ENCODE data around the gene ABHD14A.

ABHD14A gene

GRCh38 chr3:51958603-51959521 is 16.0 kb upstream of the ABHD14A start:
- no peak for DNase-seq

- no peak for DNase-seq
These were observed 15.2 kb upstream of the ABHD14A start for GRCh38 chr3:51959651-51960050.

- no peak for DNase-seq
These were observed 14.5 kb upstream of the ABHD14A start for GRCh38 chr3:51960386-51960785.

- no peak for DNase-seq
These were observed 13.9 kb upstream of the ABHD14A start for GRCh38 chr3:51961011-51961410.

GRCh38 chr3:51961602-51962569 is 13.0 kb upstream of the ABHD14A start:
- peak; percentile 81 for DNase-seq

- no peak for DNase-seq
These were observed 11.9 kb upstream of the ABHD14A start for GRCh38 chr3:51962854-51963530.

- DNase-seq: peak; percentile 84
These were observed 10.9 kb upstream of the ABHD14A start for GRCh38 chr3:51963951-51964451.

- no peak for DNase-seq
These were observed 10.3 kb upstream of the ABHD14A start for GRCh38 chr3:51964521-51964920.

- no peak for DNase-seq
These were observed 8.8 kb upstream of the ABHD14A start for GRCh38 chr3:51966016-51966415.

GRCh38 chr3:51966486-51966885 is 8.4 kb upstream of the ABHD14A start:
- no peak for DNase-seq

- DNase-seq: no peak
These were observed 7.9 kb upstream of the ABHD14A start for GRCh38 chr3:51966922-51967383.

- DNase-seq: no peak
These were observed 7.3 kb upstream of the ABHD14A start, which contains the start of gene PCBP4 for GRCh38 chr3:51967384-51968169. PCBP4 (minus strand) TSS chr3:51967454; CDS start chr3:51961240, 6,214 bp downstream.

GRCh38 chr3:51968170-51968775 is 6.6 kb upstream of the ABHD14A start:
- peak; percentile 66 for DNase-seq

GRCh38 chr3:51968883-51969678 is 5.8 kb upstream of the ABHD14A start:
- DNase-seq: no peak

GRCh38 chr3:51969841-51970240 is 5.0 kb upstream of the ABHD14A start:
- DNase-seq: no peak

- no peak for DNase-seq
These were observed 4.1 kb upstream of the ABHD14A start for GRCh38 chr3:51970606-51971300.

- DNase-seq: no peak
These were observed 3.5 kb upstream of the ABHD14A start for GRCh38 chr3:51971350-51971749.

- DNase-seq: no peak
These were observed 444 bp upstream of the ABHD14A start for GRCh38 chr3:51974277-51974962.

All from NCI-H524 treated with DMSO at 0.1 percent for 48 hours (cell line).